ENCODE data around the gene MAGEB17.
"Not testable (repeated sequence)": the region's sequence is repeated elsewhere in the genome, so short reads cannot be mapped to it uniquely, and the experiment has no call there.

MAGEB17 gene

GRCh38 chrX:16156692-16157331, 10.5 kb upstream of the MAGEB17 start:
- no peak for DNase-seq

- DNase-seq, result peak; percentile 90
These were observed 6.6 kb upstream of the MAGEB17 start for GRCh38 chrX:16160729-16161128.

GRCh38 chrX:16161173-16161572, 6.1 kb upstream of the MAGEB17 start:
- DNase-seq, result not testable (repeated sequence)

- no peak for DNase-seq
These were observed 4.9 kb upstream of the MAGEB17 start for GRCh38 chrX:16162391-16162790.

- no peak for DNase-seq
These were observed 2.5 kb upstream of the MAGEB17 start for GRCh38 chrX:16164748-16165147.

GRCh38 chrX:16171039-16171438, 3.8 kb downstream of the MAGEB17 start:
- DNase-seq, result no peak

GRCh38 chrX:16171944-16172343, 4.7 kb downstream of the MAGEB17 start:
- no peak for DNase-seq

GRCh38 chrX:16172391-16172790, 5.1 kb downstream of the MAGEB17 start:
- DNase-seq, result no peak

GRCh38 chrX:16175329-16176061, 8.2 kb downstream of the MAGEB17 start:
- no peak for DNase-seq

- no peak for DNase-seq
These were observed 10.0 kb downstream of the MAGEB17 start for GRCh38 chrX:16177260-16177659.

GRCh38 chrX:16183843-16184242, 16.6 kb downstream of the MAGEB17 start:
- DNase-seq, result not testable (repeated sequence)

GRCh38 chrX:16185725-16186136, 18.4 kb downstream of the MAGEB17 start:
- DNase-seq, result peak; percentile 85

GRCh38 chrX:16186380-16187007, 19.2 kb downstream of the MAGEB17 start:
- DNase-seq, result no peak

GRCh38 chrX:16187024-16187760, 19.9 kb downstream of the MAGEB17 start:
- no peak for DNase-seq

GRCh38 chrX:16188687-16189086, 21.4 kb downstream of the MAGEB17 start:
- DNase-seq, result no peak

- no peak for DNase-seq
These were observed 24.3 kb downstream of the MAGEB17 start for GRCh38 chrX:16191605-16192004.

GRCh38 chrX:16196829-16197228, 29.5 kb downstream of the MAGEB17 start:
- no peak for DNase-seq

GRCh38 chrX:16199343-16199742, 32.1 kb downstream of the MAGEB17 start:
- DNase-seq, result no peak

- DNase-seq, result no peak
These were observed 35.7 kb downstream of the MAGEB17 start for GRCh38 chrX:16202943-16203342.

- no peak for DNase-seq
These were observed 37.3 kb downstream of the MAGEB17 start for GRCh38 chrX:16204538-16204937.

- DNase-seq, result no peak
These were observed 38.6 kb downstream of the MAGEB17 start for GRCh38 chrX:16205840-16206239.

- DNase-seq, result no peak
These were observed 40.4 kb downstream of the MAGEB17 start for GRCh38 chrX:16207634-16208033.

GRCh38 chrX:16208601-16209000, 41.3 kb downstream of the MAGEB17 start:
- DNase-seq, result no peak

All from fibroblast of skin of scalp (primary cell).